Measurements from ENCODE around the gene ADAMTS3.

Gene ADAMTS3

GRCh38 chr4:72326692-72327632 is 242.1 kb downstream of the ADAMTS3 start:
- no peak overlapping the region for H3K9ac ChIP-seq (ENCODE audit: low read depth, low read length)
- no peaks in the 10 kb centered on the region for H3K36me3 ChIP-seq (ENCODE audit: control insufficient read depth, insufficient read depth, low read length)
- no peaks in the 10 kb centered on the region for H3K4me1 ChIP-seq (ENCODE audit: control insufficient read depth, insufficient read depth, low read length)
- no peak overlapping the region for H3K4me3 ChIP-seq (ENCODE audit: low read depth, low read length)
- no peaks in the 10 kb centered on the region for H3K9me3 ChIP-seq (ENCODE audit: control insufficient read depth, insufficient read depth, low read length)
- no peaks in the 10 kb centered on the region for H3K27me3 ChIP-seq (ENCODE audit: control insufficient read depth, insufficient read depth, low read length)

- H3K9ac ChIP-seq (ENCODE audit: low read depth, low read length) = no peak overlapping the region
- no peaks in the 10 kb centered on the region for H3K9me3 ChIP-seq (ENCODE audit: control insufficient read depth, insufficient read depth, low read length)
- no peaks in the 10 kb centered on the region for H3K36me3 ChIP-seq (ENCODE audit: control insufficient read depth, insufficient read depth, low read length)
- H3K27me3 ChIP-seq (ENCODE audit: control insufficient read depth, insufficient read depth, low read length) = no peaks in the 10 kb centered on the region
- no peak overlapping the region for H3K4me3 ChIP-seq (ENCODE audit: low read depth, low read length)
- H3K4me1 ChIP-seq (ENCODE audit: control insufficient read depth, insufficient read depth, low read length) = no peaks in the 10 kb centered on the region
These were observed 243.8 kb downstream of the ADAMTS3 start for GRCh38 chr4:72325215-72325614.

DNA sequence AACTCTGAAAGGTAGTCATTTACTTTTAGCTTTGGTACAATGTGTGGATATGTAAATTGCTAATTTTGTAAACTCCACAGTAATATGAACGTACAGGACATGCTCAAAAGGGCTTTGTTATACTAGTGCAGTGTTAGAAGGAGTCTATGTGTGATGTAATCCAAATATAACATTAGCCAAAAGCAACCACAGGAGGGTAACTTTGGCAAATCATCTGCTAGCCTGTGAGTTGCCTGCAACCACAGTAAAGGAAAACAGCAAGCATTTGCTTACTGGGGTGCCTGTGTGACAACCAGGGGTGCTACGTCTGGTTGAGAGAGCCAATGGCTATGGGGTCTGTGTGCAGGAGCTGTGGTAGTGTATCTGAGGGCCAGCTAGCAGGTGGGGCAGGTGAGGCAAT is 245.8 kb downstream of the ADAMTS3 start:
- H3K27me3 ChIP-seq (ENCODE audit: control insufficient read depth, insufficient read depth, low read length) = no peaks in the 10 kb centered on the region
- H3K9me3 ChIP-seq (ENCODE audit: control insufficient read depth, insufficient read depth, low read length) = no peaks in the 10 kb centered on the region
- no peak overlapping the region for H3K4me3 ChIP-seq (ENCODE audit: low read depth, low read length)
- no peaks in the 10 kb centered on the region for H3K36me3 ChIP-seq (ENCODE audit: control insufficient read depth, insufficient read depth, low read length)
- no peak overlapping the region for H3K9ac ChIP-seq (ENCODE audit: low read depth, low read length)
- no peaks in the 10 kb centered on the region for H3K4me1 ChIP-seq (ENCODE audit: control insufficient read depth, insufficient read depth, low read length)

- Histone ChIP-seq H3K4me1 (ENCODE audit: control insufficient read depth, insufficient read depth, low read length) (no peaks in the 10 kb centered on the region), H3K9me3 (ENCODE audit: control insufficient read depth, insufficient read depth, low read length) (no peaks in the 10 kb centered on the region), H3K4me3 (ENCODE audit: low read depth, low read length) (no peak overlapping the region), H3K9ac (ENCODE audit: low read depth, low read length) (no peak overlapping the region), H3K36me3 (ENCODE audit: control insufficient read depth, insufficient read depth, low read length) (no peaks in the 10 kb centered on the region), H3K27me3 (ENCODE audit: control insufficient read depth, insufficient read depth, low read length) (no peaks in the 10 kb centered on the region)
These were observed 248.6 kb downstream of the ADAMTS3 start for GRCh38 chr4:72320223-72320948.

- H3K36me3 ChIP-seq (ENCODE audit: control insufficient read depth, insufficient read depth, low read length) = no peaks in the 10 kb centered on the region
- no peak overlapping the region for H3K9ac ChIP-seq (ENCODE audit: low read depth, low read length)
- H3K4me3 ChIP-seq (ENCODE audit: low read depth, low read length) = no peak overlapping the region
- H3K27me3 ChIP-seq (ENCODE audit: control insufficient read depth, insufficient read depth, low read length) = no peaks in the 10 kb centered on the region
- no peaks in the 10 kb centered on the region for H3K9me3 ChIP-seq (ENCODE audit: control insufficient read depth, insufficient read depth, low read length)
- no peaks in the 10 kb centered on the region for H3K4me1 ChIP-seq (ENCODE audit: control insufficient read depth, insufficient read depth, low read length)
These were observed 249.4 kb downstream of the ADAMTS3 start for GRCh38 chr4:72319601-72320021.

DNA sequence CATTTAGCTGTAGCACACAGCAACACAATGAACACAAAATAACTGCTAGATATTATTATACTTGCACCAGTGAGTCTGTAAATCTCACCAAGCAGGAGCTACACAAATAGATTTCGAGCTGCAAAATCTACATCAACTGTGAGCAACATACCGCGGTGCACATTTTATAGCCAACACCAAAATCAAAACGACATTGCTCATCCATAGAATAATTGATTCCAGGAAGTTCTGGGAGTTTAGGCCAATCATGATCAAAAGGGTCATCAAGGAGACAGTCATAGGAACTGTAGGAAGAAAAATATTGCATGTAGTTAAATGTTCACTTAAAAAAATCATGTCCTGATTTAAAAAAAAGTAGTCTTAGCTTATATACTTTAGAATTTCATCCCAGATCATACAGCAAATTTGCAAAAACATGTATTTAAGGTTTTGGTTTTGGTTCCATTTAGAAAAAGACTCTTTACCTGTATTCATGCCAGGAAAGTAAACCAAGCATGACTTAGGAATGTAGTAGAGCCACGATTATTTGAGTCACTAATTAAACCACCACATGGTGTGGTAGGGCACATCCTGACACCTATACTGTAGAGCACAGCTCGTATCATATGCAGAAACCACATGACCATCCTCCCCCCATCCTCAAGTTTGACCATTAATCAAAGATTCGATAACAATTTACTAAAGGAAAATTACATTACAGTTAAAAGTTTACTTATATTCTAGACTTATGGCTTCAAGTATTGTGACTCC is 250.4 kb downstream of the ADAMTS3 start:
- H3K9me3 ChIP-seq (ENCODE audit: control insufficient read depth, insufficient read depth, low read length) = no peaks in the 10 kb centered on the region

GRCh38 chr4:72314869-72315268 is 254.2 kb downstream of the ADAMTS3 start:
- no peak overlapping the region for H3K9ac ChIP-seq (ENCODE audit: low read depth, low read length)
- H3K4me1 ChIP-seq (ENCODE audit: control insufficient read depth, insufficient read depth, low read length) = no peaks in the 10 kb centered on the region
- H3K27me3 ChIP-seq (ENCODE audit: control insufficient read depth, insufficient read depth, low read length) = no peaks in the 10 kb centered on the region
- H3K4me3 ChIP-seq (ENCODE audit: low read depth, low read length) = no peak overlapping the region
- H3K36me3 ChIP-seq (ENCODE audit: control insufficient read depth, insufficient read depth, low read length) = no peaks in the 10 kb centered on the region
- H3K9me3 ChIP-seq (ENCODE audit: control insufficient read depth, insufficient read depth, low read length) = no peaks in the 10 kb centered on the region

More for the DNA sequence above, 250.4 kb downstream of the ADAMTS3 start:
- Histone ChIP-seq H3K4me3 (ENCODE audit: low read depth, low read length) (no peak overlapping the region), H3K4me1 (ENCODE audit: control insufficient read depth, insufficient read depth, low read length) (no peaks in the 10 kb centered on the region), H3K27me3 (ENCODE audit: control insufficient read depth, insufficient read depth, low read length) (no peaks in the 10 kb centered on the region), H3K36me3 (ENCODE audit: control insufficient read depth, insufficient read depth, low read length) (no peaks in the 10 kb centered on the region), H3K9ac (ENCODE audit: low read depth, low read length) (no peak overlapping the region)

- Histone ChIP-seq H3K9ac (ENCODE audit: low read depth, low read length) (no peak overlapping the region), H3K9me3 (ENCODE audit: control insufficient read depth, insufficient read depth, low read length) (no peaks in the 10 kb centered on the region), H3K36me3 (ENCODE audit: control insufficient read depth, insufficient read depth, low read length) (no peaks in the 10 kb centered on the region), H3K4me1 (ENCODE audit: control insufficient read depth, insufficient read depth, low read length) (no peaks in the 10 kb centered on the region), H3K4me3 (ENCODE audit: low read depth, low read length) (no peak overlapping the region), H3K27me3 (ENCODE audit: control insufficient read depth, insufficient read depth, low read length) (no peaks in the 10 kb centered on the region)
These were observed 255.9 kb downstream of the ADAMTS3 start for GRCh38 chr4:72313121-72313520.

DNA sequence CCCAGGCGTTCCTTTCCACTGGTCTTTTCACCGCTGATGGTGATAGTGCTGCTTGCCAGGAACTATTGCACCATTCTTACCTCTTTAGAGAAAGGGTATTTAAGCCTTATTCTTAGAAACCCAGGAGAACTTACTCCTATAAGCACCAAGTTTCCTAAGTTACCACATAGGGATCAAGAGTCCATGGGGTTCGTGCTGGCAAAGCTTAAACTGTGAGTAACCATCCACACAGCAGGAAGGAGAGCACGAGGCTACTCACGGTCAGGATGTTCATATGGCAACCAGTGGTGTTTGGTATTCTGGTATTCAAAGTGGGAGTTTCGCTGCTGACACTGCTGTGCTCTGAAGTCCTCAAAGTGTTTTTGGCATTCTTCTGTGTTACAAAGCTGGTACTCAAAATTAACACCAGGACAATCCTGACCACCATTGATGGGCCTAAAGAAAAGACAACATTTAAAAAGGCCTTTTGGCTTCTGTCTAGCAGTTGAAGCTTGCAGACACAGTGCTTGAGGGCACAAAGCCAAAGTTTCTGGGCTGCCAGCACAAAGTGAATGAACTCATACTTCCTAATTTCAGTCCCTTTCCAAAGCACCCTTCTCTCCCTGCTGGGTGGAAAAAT is 256.9 kb downstream of the ADAMTS3 start:
- Histone ChIP-seq H3K4me1 (ENCODE audit: control insufficient read depth, insufficient read depth, low read length) (no peaks in the 10 kb centered on the region), H3K36me3 (ENCODE audit: control insufficient read depth, insufficient read depth, low read length) (no peaks in the 10 kb centered on the region), H3K4me3 (ENCODE audit: low read depth, low read length) (no peak overlapping the region), H3K27me3 (ENCODE audit: control insufficient read depth, insufficient read depth, low read length) (no peaks in the 10 kb centered on the region), H3K9ac (ENCODE audit: low read depth, low read length) (no peak overlapping the region), H3K9me3 (ENCODE audit: control insufficient read depth, insufficient read depth, low read length) (no peaks in the 10 kb centered on the region)

DNA sequence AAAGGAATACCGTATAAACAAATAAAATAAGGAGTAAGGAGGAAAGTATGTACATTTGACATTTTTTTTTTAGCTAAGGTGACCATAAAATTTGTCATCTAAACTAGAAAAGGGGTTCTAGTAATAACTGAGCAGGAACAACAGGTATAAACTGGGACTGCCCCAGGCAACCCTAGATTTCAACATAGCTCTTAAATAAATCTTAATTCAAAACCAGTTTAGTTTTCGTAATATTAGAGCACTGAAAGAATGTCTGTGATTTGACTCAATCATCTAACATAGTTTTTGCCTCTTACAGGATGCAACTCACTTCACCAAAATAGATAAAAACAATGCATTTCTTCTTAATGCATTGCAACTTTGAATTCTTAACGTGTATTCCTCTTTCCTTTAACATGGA is 257.7 kb downstream of the ADAMTS3 start:
- no peaks in the 10 kb centered on the region for H3K36me3 ChIP-seq (ENCODE audit: control insufficient read depth, insufficient read depth, low read length)
- H3K27me3 ChIP-seq (ENCODE audit: control insufficient read depth, insufficient read depth, low read length) = no peaks in the 10 kb centered on the region
- H3K4me1 ChIP-seq (ENCODE audit: control insufficient read depth, insufficient read depth, low read length) = no peaks in the 10 kb centered on the region
- H3K9me3 ChIP-seq (ENCODE audit: control insufficient read depth, insufficient read depth, low read length) = no peaks in the 10 kb centered on the region
- H3K9ac ChIP-seq (ENCODE audit: low read depth, low read length) = no peak overlapping the region
- no peak overlapping the region for H3K4me3 ChIP-seq (ENCODE audit: low read depth, low read length)

DNA sequence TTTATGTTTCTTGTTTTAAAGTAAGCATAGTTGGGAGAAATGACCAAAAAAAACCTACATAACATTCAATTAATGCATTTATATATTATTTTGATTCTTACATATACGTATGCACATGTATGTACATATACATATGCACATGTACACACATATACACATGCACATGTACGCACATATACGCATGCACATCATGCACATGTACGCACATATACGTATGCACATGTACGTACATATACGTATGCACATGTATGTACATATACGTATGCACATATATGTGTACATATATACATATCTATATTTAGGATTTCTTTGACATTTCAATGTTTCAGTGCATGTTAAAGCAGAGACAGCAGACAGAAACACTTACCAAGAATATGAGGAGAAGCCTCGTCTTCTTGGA is 263.4 kb downstream of the ADAMTS3 start:
- Histone ChIP-seq H3K36me3 (ENCODE audit: control insufficient read depth, insufficient read depth, low read length) (no peaks in the 10 kb centered on the region), H3K9ac (ENCODE audit: low read depth, low read length) (no peak overlapping the region), H3K9me3 (ENCODE audit: control insufficient read depth, insufficient read depth, low read length) (no peaks in the 10 kb centered on the region), H3K27me3 (ENCODE audit: control insufficient read depth, insufficient read depth, low read length) (no peaks in the 10 kb centered on the region), H3K4me1 (ENCODE audit: control insufficient read depth, insufficient read depth, low read length) (no peaks in the 10 kb centered on the region), H3K4me3 (ENCODE audit: low read depth, low read length) (no peak overlapping the region)
